ENCODE results near the gene BCL10. TPM values are rescaled to one million over a fixed set of nuclear protein-coding genes. Genes with fewer than 3 reads are reported as not detected.

The BCL10 gene
- total and polyA plus RNA-seq, 2 of the 4 experiments (the other 2 are of a cell fraction), result 15.3 to 30.5 TPM

DNA sequence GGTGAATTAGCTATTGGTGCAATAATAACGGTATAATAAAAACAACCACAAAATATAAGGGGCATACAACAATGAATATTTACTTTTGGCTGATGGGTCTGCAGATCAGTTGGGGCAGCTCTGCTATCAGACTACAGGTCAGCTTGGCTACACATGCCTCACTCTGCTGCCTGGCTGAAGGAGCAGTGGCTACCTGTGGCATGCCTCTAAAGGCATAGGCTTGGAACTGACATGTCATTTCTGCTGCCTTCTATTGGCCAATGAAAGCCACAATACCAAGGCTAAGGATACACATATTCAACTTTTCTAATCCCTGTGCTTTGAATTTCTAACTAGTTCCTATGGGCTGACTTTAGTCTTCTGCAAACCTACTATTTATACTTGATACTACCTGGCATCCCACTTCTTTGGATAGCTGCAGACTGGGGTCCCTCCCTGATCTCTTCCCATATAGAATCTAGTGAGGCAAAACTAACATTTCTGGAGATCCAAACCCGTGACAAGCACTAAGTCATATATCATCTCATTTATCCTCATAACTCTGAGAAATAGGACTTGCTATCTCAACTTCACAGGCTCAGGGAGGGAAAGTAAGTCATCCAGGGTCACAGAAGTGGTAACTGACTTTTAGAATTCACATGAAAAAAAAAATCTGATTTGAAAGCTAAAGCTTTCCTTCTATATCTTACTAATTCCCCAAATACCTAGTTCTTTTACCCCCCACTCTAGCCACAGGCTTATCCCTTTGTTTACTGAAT, 56.4 kb downstream of the BCL10 start:
- Histone ChIP-seq H3K9ac (ENCODE audit: low read depth, low read length) (no peak overlapping the region; the same call in 1 of the 2 replicates), H3K27me3 (ENCODE audit: control insufficient read depth, insufficient read depth, low read length) (no peaks in the 10 kb centered on the region), H2BK20ac (ENCODE audit: low read depth, low read length) (peak overlapping the region; percentile 99), H3K79me1 (ENCODE audit: low read depth in 1 of 2, low read length in 2 of 2) (no peaks in the 10 kb centered on the region), H2BK5ac (ENCODE audit: low read depth, low read length, poor library complexity, severe bottlenecking) (peak overlapping the region; percentile 94), H3K4me3 (ENCODE audit: insufficient read depth, low read depth, low read length) (no peak overlapping the region), H4K91ac (ENCODE audit: insufficient read depth, low read depth, low read length) (peak overlapping the region; percentile 99), H3K18ac (ENCODE audit: low read depth, low read length) (peak overlapping the region; percentile 98), H3K9me3 (ENCODE audit: control insufficient read depth, insufficient read depth, low read length) (peaks cover 2% of the 10 kb centered on the region; the same call in 1 of the 2 replicates), H3K27ac (ENCODE audit: insufficient read depth, low read length) (peak overlapping the region; percentile 79; the same call in 1 of the 2 replicates), H2AK5ac (ENCODE audit: low read depth, low read length) (peak overlapping the region; percentile 63; the same call in 1 of the 2 replicates), H4K5ac (ENCODE audit: low read depth, low read length) (peak overlapping the region; percentile 99), H3K4me1 (ENCODE audit: control insufficient read depth, insufficient read depth, low read length) (peaks cover 16% of the 10 kb centered on the region), H3K23ac (ENCODE audit: low read depth, low read length) (peak overlapping the region; percentile 96), H2BK120ac (ENCODE audit: low read depth, low read length) (peak overlapping the region; percentile 99), H2BK15ac (ENCODE audit: low read depth, low read length) (peak overlapping the region; percentile 89; the same call in 2 of the 3 replicates), H3K36me3 (ENCODE audit: control insufficient read depth, insufficient read depth, low read length) (no peaks in the 10 kb centered on the region), H2AFZ (replicated peaks; ENCODE audit: low read length, poor library complexity) (no peak overlapping the region), H4K20me1 (ENCODE audit: insufficient read depth, low read length) (no peaks in the 10 kb centered on the region), H3K4me2 (ENCODE audit: low read depth, low read length) (no peak overlapping the region), H2AK9ac (replicated peaks; ENCODE audit: low read depth, low read length, poor library complexity) (no peak overlapping the region), H3K9me1 (ENCODE audit: insufficient read depth, low read length) (peaks cover 12% of the 10 kb centered on the region), H3K56ac (ENCODE audit: extremely low read depth, insufficient read depth, low read length) (peak overlapping the region; percentile 73), H3K4ac (ENCODE audit: low read depth, low read length) (peak overlapping the region; percentile 98), H4K8ac (ENCODE audit: low read depth in 2 of 2, low read length in 2 of 2) (peak overlapping the region; percentile 20 to 92; a peak in 3 of 4 replicates), H3K14ac (replicated peaks; ENCODE audit: low read depth, low read length) (peak overlapping the region; percentile 98)
- no CpG with 5 or more reads among the region's 2 CpGs for WGBS, 2 experiments (ENCODE audit: extremely low coverage in 2 of 2, insufficient read length in 1 of 2)
- intact Hi-C loops (cut with micrococcal nuclease) (no loop called here), in situ Hi-C loops (cut with MboI; ENCODE audit: low sequenced_read_pairs) (no loop called here), dilution Hi-C loops (cut with HindIII; ENCODE audit: low sequenced_read_pairs, unreplicated experiment) (no loop called here)
- POLR2A ChIA-PET (ENCODE audit: unreplicated experiment), result no interaction called here
- BruUV-seq (replicated peaks), result no TSS peak
- CTCF ChIA-PET, result interaction anchor here (0.7 to 1.1 kb wide), 2 partner anchors 34 to 39 kb away, joined by 3 to 4 read pairs; partner anchors contain the start of gene C1orf52
- no peak for DNase-seq
- no peak for ATAC-seq (ENCODE audit: low read depth)
- TF ChIP-seq, protein P1, sequence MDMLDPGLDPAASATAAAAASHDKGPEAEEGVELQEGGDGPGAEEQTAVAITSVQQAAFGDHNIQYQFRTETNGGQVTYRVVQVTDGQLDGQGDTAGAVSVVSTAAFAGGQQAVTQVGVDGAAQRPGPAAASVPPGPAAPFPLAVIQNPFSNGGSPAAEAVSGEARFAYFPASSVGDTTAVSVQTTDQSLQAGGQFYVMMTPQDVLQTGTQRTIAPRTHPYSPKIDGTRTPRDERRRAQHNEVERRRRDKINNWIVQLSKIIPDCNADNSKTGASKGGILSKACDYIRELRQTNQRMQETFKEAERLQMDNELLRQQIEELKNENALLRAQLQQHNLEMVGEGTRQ (IDR thresholded peaks at IDR 0.05; ENCODE audit: low read depth, low read length), result no peak
- TF ChIP-seq CHD1 (IDR thresholded peaks at IDR 0.05; ENCODE audit: low read depth, low read length) (no peak), CEBPB (IDR thresholded peaks at IDR 0.05; ENCODE audit: low read depth, low read length) (no peak)
- TF ChIP-seq, protein P2, sequence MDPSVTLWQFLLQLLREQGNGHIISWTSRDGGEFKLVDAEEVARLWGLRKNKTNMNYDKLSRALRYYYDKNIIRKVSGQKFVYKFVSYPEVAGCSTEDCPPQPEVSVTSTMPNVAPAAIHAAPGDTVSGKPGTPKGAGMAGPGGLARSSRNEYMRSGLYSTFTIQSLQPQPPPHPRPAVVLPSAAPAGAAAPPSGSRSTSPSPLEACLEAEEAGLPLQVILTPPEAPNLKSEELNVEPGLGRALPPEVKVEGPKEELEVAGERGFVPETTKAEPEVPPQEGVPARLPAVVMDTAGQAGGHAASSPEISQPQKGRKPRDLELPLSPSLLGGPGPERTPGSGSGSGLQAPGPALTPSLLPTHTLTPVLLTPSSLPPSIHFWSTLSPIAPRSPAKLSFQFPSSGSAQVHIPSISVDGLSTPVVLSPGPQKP (IDR thresholded peaks at IDR 0.05; ENCODE audit: borderline replicate concordance, low read depth, low read length), result no peak

All from IMR-90 (cell line).